HS-27A (cell line): Measurements from ENCODE around the gene UNC5A.

Experiments
- DNase-seq: peaks from one replicate; pipeline ENCODE4 v3.0.0-alpha.2; 2012; ENCODE audit warnings: low read depth, missing footprints

Gene UNC5A

DNA sequence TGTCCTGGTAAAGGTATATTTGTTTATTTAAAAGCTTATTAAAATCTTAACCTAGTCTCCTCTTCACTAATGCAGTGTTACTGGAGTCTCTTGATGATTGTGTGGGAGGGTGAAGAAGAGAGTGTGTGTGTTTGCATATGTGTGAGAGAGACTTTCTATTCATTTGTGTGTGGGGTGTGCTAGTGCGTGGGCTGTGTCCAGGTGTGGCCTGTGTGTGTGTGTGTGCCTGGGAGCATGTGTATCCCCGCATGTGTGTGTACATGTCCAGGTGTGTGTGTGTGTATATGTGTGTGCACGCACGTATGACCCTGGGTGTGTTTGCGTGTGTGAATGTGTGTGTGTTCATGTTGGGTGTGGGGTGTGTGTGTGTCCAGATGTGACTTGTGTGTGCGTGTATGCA, 10.3 kb upstream of the UNC5A start:
- DNase-seq, result no peak

DNA sequence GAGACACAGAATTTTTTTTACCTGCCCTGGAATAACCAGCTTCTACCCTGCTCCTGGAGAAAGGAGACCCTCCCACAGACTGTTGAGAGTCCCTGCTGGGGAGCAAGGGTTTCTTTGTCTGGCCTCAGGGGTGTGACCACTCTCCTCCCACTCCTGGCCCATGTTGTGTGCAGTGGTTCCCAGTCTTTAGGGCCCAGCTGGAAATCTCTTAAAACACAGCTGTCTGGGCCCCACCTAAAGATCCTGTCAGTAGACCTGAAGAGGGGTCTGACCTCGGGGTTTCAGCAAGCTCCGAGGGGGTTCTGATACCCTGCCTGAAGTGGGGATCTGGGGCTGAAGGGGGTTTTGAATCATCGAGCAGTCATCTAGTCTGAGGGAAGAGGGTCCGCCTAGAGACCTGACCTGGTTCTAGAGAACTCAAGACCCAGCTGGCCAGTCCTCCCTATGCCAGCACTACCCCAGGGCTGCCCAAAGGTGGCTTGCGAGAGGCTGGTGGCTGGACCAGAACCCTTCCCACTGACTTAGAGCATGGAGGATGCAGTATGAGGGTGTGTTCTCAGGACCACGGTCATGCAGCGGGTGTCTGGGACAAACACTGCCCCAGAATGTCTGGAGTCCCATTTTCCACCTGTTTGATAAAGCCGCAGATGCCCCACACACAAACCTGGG, 8.1 kb upstream of the UNC5A start:
- DNase-seq, result no peak

DNA sequence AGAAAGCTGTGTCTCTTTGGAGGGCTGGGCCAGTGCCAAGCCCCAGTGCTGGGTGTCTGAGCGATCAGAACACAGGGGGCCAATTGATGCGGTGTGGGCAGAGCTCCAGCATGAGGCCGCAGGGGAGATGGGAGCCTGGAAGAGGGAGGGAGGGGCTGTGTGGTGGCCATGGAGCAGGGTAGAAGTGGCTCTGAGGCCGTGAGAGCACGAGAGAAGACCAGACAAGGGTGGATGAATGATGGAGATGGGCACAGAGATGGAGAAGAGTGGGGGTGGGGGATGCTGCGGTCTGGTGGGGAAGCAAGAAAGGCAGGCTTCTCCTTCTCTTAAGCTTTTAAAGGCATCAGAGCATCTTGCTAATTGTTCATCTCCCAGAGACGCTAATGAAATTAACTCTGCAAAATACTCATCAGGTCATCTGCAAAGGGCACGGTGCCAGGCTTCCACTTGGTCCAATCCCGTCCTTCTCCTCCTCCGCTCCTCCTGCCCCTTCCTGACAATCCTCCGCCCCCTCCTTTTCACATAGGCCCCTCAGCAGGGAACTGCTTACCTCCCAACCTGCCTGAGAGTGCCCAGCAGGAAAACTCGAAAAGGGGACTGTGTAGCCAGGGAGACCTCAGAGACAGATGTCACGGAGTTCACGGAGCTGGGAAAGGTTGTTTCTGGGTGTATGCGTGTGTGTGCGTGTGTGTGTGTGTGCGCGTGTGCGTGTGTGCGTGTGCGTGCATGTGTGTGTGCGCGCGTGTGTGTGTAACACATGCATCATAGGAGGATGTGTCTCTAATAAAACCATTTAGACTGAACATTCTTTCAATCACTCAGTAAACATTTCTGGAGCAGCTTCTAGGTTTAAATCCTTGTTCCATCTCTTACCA, 7.1 kb upstream of the UNC5A start:
- DNase-seq, result no peak

DNA sequence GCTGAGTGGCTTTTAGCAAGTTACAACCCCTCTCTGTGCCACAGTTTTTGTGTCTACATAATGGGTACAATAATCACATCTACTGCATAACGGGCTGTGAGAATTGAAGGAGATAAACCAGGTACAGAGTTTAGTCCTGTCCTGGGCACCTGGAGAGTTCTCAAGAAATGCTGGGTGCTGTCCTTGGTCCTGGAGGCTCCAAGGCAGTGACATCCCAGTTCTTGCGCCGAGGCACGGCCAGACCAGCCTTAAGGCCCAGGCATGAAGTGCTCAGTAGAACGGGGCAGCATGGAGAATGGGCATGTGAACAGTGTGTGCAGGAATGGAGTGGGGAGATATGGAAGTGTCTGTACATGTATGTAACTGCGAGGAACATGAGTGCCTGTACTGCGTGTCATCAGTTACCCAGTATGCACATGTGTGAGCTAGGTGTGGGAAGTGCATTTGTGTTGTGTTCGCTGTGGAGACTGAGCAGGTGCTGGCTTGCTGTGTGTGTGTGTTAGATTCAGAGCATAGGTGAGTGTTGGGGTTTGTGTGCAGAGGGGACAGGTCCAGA, 6.3 kb upstream of the UNC5A start:
- DNase-seq, result no peak

DNA sequence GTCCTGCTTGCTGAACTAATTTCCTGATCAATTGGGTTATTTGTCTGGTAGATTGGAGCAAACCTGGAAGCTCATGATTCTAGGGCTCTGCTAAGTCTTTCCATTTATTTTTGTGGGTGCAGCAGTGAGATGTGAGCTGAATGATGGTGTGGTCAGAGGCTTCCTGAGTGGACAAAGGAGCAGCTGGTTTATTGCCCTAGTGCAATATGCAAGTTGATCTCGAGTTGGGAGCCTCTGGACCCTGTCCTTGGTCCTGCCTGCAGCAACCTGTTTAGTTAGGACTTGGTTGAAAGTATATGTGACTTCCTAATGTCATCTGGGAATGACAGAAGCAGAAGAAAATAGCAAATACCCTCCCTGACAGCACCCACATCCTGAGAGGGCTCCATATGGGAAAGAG, 4.2 kb upstream of the UNC5A start:
- no peak for DNase-seq

DNA sequence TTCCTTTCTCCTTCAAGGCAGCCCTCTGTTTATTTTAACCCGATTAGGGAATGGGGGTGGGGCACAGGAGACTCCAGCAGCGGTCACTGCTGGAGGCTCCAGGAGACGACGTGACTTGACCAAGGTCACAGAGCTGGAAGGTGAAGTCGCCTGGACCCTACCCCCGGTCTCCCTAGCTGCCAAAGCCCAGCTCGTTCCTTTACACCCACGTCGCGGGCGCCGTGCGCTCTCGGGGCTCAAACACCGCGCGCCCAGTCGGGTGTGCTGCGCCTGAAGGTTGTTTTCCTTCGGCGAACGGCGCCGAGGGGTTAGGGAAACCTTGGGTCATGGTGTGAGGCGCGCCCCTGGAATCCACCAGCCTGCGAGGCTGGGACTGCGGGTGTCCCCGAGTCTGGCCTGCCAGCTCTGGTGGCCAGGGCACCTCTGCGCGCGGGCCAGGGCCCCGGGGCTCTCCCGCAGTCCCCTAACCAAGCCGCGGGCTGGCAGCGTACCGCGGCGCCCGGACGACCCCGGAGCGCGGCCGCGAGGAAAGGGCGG, 747 bp upstream of the UNC5A start:
- DNase-seq, result no peak

DNA sequence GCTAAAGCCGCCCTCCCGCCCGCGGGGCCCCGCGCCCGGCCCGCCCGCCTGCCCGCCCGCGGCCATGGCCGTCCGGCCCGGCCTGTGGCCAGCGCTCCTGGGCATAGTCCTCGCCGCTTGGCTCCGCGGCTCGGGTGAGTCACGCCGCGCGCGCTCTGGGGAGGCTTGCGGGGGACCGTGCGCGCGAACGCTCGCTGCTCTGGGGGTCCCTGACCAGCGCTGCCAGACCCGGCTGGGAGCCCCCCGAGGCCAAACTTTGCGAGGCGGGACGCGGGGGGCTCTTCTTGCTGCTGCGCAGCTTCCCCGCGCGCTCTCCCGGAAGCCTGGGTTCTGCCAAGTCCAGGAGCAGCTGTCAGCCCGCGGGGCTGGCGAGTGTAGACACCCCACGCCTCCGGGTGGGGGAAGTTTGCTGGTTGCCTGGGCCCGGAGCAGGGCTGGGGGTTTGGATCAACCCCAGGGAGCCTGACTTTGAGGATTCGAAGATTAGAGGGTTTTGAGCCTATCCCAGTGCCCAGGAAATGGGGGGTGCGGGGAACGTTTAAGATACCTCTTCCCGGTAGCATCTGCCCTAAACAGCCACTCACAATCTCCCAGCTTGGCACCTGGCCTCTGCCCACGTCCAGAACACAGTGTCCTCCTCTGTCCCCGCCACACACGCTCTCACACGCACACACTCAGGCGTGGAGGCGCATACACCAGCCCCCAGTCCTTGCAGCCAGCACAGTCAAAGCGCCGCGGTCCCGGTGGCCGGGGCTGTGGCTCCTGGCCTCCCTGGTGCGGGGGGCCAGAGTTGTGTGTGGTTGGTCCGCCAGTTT, 535 bp downstream of the UNC5A start:
- no peak for DNase-seq

DNA sequence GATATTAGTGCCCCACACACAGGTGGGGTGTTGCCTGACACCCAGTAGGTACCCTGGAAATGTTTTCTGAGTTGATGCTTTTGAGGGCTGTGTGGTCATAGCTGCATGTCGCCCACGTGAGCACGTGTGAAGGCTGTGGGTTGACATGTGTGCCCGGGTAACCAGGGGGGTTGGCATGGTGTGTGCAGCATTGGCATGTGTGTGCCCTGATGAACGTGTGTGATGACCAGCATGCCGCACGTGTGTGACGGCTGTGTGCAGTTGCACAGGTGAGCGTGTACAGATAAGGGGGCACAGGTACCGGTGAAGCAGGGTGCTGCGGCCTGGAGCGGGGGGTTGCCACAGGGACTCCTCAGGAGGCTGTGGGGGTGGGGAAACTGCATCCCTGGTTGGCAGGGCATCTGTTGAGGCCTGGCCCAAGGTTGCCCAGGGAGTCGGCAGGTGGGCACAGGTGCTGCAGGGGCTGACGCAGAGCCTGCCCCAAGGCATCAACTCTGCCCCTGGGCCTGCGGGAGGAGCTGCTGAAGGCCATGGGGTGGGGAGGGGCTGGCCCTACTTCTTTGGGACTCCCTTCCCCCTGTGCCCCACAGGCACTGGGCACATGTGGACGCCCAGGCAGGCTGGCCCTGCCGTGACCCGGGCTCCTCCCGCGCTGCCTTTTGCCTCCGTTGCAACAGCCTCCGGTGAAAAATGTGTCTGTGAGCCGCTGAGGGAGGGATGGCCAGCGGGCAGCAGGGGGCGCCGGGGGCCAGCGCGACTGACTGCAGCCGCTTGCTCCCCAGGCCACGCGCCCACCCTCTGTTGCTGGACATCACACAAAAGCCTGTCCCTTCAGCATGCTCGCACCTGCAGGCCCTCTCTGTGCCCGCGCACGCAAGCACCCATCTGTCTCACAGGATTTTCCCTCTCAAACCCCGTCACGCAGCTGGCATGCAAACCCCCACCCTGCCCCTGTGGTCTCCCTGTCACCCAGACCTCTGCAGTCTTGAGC, 2.2 kb downstream of the UNC5A start:
- DNase-seq, result no peak

DNA sequence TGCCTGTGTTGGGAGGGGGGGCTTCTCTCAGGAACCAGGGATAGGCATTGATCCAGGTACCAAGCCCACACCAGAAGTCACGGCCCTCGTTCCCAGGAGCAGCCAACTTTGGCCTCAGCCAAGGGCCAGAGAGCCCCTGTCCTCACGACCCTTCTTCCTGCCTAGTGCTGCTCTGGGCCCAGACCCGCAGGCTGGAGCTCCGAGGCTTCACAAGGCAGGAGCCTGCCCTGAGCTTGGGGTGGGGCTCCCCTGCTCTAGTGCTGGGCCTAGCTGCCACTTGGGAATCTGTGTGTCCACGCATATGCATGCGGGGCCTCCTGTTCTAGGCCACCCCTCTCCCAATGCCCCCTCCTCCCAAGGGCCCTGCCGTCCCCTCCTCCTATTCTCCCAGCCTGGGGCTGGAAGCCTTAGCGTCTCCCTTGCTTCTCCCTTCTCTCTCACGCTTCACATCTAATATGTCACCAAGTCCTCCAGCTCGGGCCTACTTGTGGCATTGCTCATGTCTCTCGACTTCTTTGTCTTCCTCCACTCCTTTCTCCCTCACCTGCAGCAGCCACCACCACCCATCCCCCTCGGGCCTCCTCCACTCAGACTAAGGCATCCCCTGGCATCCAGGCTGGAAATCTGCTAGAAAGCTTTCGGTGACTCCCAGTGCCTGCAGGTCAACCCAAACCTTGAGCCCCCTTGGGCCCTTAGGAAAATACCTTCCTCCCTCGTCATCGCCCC, 3.4 kb downstream of the UNC5A start:
- DNase-seq, result no peak

DNA sequence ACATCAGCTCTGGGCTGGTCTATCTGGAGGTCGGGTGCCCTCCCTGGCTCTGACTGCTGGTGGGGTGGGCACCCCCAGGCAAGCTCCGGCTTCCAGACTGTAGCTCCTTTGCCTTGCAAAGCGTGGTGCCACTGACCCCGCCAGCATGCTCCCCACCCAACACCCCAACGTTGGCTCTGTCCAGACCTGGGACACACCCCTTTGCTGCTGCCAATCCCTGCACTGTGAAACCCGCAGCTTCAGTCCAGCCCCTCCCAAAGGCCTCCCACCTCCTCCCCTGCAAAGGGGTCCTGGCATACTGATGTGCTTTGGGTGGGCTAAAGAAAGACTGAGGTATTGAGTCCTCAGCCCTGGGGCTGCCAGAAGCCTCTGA, 3.9 kb downstream of the UNC5A start:
- DNase-seq, result no peak

DNA sequence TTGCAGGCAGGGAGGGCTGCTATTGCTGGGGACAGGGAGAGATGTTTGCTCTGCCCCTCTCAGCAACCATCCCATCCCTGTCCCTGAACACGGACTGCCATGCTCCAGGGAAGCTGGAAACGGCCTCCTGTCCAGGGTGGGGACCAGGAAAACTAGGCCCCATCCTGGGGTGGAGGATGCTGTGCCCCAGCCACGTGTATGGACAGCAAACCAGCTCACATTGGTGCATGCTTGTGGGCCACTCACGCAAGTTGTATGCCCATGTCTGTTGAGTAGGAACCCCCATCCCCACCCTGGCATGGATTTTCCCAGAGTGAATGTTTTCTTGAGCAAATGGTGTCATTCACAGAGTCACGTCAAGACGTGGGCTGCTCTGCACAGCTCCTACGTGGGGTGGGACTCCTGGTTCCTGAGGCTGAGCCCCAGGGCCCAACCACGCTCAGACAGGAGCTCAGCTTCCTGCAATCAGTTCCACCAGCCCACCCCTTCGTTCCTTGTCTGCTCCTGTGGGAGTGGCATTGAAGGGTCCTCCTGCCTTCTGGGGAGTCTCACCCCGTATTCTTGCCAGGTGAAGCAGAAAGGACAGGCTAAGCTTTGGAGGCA, 4.6 kb downstream of the UNC5A start:
- DNase-seq, result no peak

DNA sequence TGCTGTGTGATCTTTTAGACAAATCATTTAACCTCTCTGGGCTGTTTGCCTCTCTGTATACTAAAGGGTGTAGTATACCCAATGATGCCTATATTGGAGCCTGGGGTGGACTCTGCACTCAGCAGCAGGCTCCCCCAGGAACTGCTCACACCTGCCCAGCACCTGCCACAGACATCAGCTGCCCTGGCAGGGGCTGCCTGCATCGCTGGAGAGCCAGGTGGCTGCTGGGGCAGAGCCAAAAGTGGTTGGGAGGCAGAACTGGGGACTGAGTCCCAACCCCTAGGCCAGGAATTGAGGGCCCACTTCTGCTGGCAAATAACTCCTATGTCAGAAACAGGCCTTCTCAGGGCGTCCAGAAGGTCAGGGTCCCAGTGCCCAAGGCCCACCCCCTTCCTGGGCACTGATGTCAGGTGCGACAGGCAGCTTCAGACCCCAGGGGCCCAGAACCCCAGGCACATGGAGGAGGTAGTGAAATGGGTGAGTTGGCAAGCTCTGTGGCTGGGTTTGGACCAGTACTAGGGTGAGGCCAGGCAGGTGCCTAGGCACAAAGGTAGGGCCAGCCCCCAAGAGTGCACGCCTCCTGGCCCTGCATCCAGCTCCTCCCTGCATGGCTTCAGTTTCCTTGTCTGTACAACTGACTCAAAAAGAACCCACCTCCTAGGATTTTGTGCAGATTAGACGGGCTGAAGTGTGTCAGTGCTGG, 5.8 kb downstream of the UNC5A start:
- no peak for DNase-seq

DNA sequence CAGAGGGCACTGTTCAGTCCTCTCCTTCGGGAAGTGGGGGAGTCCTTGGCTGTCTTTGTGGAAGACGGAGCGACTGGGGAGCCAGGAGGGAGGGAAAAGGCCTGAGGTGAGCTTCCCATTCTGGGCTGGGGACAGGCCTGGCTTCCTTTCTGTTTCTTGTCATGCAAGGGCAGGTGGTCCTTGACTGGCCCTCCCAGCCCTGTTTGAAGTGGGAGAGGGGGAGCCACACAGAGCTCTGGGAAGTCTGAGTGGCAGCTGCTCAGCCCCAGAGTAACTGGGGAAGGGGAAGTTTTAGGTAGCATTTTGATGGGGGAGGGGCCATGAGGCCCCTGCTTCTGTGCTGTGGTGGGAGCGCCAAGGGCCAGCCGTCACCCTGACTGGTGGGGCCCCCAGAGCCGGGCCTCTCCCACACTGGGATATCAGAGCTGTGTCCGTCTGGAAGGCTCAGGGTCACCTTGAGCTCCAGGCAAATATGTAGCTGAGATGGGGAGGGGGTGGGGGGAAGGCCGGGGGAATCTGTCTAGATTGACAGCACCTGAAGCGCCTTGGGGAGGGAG, 6.5 kb downstream of the UNC5A start:
- DNase-seq, result no peak

DNA sequence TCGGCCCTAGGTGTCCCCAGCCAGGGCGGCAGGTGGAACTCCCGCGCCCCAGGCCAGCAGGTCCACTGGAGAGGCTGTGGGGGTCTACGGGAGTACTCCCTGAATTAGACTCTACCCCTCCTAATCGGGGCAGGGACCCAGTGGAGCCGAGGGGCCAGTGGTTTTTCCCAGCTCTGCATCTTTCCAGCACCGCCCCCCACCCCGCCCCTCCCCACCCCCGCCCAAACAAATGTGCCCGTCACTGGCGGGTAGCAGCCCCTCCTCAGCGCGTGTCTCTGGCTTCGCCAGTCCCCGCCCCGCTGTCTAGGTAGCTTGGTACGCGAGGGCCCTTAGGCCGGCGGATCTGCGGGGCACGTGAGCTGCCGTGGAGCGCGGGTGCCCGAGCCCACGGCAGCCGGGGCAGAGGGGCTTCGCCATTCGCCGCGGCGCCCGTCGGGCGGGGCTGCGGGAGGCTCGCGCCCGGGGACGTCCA, 7.0 kb downstream of the UNC5A start:
- no peak for DNase-seq

DNA sequence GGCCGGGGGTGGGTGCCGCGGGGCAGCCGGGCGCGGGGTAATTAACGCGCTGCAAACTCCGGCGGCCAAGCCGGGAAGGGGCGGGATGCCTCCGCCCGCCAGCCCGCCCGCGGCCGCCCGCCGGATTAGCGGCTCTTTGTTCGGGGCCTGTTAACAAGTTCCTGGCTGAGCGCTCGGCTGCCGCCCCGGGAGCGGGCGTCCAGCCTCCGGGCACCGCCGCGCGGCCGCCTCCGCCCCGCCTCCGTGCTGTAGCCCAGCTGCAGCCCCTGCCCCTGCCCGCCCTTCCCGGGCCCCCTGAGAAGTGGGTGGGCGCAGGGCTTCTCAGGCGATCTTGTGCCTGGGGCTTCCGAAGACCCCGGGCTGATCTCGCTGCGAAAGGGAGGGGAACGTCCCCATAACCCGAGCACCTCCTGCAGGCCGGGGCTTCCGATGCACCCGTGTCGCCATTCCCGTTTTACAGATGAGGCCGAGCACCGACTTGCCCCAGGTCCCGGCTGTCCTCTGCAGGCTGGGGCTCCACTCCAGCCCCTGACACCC, 7.5 kb downstream of the UNC5A start:
- no peak for DNase-seq

DNA sequence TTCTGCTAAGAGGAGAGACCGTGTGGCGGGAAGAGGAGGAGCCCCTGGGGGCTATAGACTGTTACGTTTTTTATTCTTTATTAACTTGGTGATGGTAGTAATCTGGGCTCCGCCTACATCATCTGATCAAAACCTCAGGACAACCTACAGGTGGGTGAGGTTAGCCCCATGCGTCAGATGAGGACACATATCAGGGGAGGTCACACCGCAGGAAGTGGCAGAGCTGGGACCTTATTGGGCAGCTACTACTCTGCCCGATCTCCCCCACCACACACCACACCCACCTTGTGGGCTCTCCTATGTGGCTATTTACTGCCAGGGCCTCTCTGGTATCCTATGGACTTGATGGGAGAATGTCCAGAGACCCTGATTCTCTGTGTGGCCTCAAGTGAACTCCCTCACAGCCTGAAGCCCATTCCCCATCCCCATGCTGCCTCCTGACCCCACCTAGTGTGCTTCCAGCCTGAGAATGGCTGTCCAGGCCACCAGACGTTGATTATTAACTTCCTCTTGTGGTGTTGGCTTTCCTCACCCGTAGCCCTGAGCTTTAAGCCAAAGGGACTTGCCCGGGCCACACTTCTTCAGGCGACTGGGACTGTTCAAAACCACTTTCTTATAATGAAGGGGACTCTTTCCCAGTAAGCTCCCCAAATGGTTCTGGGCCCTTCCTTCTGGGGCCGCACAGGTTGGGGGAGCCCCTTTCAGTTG, 8.2 kb downstream of the UNC5A start:
- no peak for DNase-seq

DNA sequence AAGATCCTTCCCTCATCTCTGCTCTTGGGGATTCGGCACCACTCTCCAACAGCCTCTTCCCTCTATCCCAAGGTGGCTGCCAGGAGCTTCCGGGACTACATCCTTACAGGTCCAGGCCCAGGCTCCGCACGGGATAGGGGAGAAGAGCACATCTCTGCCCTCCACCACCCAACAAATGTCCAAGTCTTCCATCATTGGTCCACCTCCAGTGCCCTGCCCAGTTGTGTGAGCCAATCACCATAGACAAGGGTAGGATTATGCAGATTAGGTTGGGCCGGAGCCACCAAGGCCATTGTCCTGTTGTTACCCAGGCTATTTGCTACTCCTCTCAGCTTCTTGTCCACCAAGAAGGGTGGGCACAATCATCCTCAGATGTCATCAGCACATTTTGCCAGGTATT, 9.1 kb downstream of the UNC5A start:
- DNase-seq, result no peak

DNA sequence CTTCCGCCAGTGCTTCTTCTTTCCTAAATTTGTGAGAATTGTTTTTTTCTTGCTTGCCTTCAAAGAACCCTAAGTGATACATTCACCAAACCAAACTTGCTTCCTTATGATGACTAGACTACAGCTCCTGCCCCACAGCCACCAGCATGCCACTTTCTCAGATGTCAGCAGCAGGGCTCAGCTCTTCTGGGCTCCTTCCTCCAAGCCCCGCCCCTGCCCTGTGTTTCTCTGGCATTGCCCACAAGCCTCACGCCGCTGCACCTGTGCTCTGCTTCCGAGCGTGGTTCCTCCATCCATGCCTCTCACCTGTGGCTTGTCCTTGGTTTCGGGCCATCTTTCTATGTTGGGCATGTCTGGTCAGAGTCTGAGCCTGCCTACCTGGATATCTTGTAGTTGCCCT, 10.6 kb downstream of the UNC5A start:
- DNase-seq, result no peak
